OCI-LY7 (cell line): Measurements from ENCODE around the gene B3GALNT1.

ENCODE experiments used
- EZH2phosphoT487 ChIP-seq: fragments of 200-600 bp; sonication (generic); IDR thresholded peaks from 2 replicates; pipeline ENCODE4 v1.6.1; 2018; ENCODE audit warnings: low read depth, borderline replicate concordance, mild to moderate bottlenecking, mixed run types, antibody characterized with exemption, low read length, moderate library complexity, mixed read lengths
- TF ChIP-seq, protein P1 (sequence below): fragments of 200-600 bp; sonication (generic); conservative IDR thresholded peaks from 2 replicates; pipeline ENCODE4 v1.5.1; 2014; ENCODE audit warnings: mild to moderate bottlenecking, antibody characterized with exemption, low read length, moderate library complexity, mixed read lengths

GRCh38 chr3:161093895-161094294 lies 11.3 kb downstream of the B3GALNT1 start:
- TF ChIP-seq, protein P1, sequence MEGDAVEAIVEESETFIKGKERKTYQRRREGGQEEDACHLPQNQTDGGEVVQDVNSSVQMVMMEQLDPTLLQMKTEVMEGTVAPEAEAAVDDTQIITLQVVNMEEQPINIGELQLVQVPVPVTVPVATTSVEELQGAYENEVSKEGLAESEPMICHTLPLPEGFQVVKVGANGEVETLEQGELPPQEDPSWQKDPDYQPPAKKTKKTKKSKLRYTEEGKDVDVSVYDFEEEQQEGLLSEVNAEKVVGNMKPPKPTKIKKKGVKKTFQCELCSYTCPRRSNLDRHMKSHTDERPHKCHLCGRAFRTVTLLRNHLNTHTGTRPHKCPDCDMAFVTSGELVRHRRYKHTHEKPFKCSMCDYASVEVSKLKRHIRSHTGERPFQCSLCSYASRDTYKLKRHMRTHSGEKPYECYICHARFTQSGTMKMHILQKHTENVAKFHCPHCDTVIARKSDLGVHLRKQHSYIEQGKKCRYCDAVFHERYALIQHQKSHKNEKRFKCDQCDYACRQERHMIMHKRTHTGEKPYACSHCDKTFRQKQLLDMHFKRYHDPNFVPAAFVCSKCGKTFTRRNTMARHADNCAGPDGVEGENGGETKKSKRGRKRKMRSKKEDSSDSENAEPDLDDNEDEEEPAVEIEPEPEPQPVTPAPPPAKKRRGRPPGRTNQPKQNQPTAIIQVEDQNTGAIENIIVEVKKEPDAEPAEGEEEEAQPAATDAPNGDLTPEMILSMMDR, result no peak
- TF ChIP-seq EZH2phosphoT487, result no peak
